T47D (cell line): ENCODE measurements around the gene ALAS1.

ENCODE experiments used
- DNase-seq, 2 experiments: peaks; one replicate each; pipeline versions ENCODE4 v3.0.0 to v3.0.0-alpha.2; 2011 to 2012; ENCODE audit warnings: low read depth in 1 of 2, low spot score in 1 of 2
- JUND ChIP-seq: IDR thresholded peaks from 2 replicates; pipeline ENCODE4 v1.6.1; 2012; ENCODE audit warnings: low read depth
- in situ Hi-C: cut with HindIII; loops from 2 replicates; pipeline ENCODE4 v1.10.0; 2016; ENCODE audit warnings: low sequenced_read_pairs, low pct_unique_long_range_greater_than_20kb

Gene ALAS1

DNA sequence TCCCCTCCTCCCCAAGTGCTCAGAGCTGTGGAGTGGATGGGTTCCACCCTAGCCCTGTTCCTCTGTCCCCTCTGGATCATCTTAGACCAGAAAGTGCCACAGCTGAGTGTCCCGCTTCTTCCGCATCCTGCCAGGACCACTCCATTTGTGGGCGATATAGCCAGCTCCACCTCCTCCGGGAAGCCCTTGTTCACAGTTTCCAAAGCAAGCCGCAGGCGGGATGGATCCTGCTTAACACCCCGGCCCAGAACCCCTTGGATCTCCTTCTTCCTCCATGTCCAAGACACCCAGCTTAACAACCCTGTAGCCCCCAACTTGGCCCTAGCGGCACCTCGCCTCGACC is 490 bp upstream of the ALAS1 start:
- DNase-seq, result no peak
- in situ Hi-C loops, result no loop called here
- no peak for TF ChIP-seq JUND

DNA sequence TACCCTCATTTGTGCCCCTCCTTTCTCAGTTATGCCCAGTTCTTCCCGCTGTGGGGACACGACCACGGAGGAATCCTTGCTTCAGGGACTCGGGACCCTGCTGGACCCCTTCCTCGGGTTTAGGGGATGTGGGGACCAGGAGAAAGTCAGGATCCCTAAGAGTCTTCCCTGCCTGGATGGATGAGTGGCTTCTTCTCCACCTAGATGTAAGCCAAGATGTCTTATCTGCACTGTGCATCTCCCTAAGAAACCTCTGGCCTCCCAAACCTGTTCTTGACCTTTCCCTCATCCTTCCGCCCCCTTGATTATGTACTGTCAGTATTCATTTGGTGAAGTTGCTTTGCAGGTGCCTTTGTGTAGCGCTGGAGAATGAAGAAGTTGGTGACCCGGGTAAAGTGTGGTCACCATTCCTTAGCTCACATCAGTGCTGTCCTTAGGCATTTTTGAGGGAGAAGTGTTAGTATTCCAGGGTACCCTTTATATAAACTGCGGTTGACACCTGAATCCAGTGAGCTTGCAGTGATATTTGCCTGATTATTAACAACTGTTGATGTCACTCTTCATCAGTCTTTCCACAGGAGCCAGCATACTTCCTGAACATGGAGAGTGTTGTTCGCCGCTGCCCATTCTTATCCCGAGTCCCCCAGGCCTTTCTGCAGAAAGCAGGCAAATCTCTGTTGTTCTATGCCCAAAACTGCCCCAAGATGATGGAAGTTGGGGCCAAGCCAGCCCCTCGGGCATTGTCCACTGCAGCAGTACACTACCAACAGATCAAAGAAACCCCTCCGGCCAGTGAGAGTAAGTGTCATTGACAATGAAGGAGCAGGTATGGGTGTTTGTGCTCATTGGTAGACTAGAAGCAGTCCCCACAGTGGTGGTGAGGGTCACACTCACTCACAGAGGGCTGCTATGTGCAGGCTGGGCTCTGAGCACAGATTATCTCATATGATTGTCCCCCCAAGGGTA is 966 bp downstream of the ALAS1 start:
- in situ Hi-C loops, result no loop called here
- TF ChIP-seq JUND, result no peak
- DNase-seq, result no peak

DNA sequence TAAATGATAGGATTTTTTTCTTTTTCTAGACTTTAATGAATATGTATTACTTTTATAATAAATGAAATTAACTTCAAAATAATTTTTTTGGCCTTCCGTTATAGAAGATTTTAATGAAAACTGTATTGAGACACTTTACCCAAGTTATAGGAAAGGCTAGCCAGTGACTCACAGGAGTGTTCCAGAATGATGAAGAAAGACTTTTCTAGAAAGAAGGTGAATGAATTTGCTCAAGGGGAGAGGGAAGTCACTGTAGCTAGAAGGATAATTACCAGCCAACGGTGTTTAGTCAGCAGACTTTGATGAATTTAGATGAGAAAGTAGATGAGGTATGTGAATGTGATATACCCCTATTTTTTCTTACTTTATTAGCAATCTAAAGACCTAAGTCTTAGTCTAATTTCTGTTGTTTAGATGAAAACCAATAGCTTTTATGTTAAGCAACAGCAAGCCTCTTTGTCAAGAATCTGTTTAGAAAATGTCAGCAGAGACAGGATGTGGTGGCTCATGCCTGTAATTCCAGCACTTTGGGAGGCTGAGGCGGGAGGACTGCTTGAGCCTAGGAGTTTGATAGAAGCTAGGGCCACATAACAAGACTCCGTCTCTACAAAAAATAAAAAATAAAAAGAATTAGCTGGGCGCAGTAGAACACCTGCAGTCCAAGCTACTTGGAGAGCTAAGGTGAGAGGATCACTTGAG is 3.2 kb downstream of the ALAS1 start:
- TF ChIP-seq JUND, result no peak
- in situ Hi-C loops, result no loop called here
- DNase-seq, result no peak

DNA sequence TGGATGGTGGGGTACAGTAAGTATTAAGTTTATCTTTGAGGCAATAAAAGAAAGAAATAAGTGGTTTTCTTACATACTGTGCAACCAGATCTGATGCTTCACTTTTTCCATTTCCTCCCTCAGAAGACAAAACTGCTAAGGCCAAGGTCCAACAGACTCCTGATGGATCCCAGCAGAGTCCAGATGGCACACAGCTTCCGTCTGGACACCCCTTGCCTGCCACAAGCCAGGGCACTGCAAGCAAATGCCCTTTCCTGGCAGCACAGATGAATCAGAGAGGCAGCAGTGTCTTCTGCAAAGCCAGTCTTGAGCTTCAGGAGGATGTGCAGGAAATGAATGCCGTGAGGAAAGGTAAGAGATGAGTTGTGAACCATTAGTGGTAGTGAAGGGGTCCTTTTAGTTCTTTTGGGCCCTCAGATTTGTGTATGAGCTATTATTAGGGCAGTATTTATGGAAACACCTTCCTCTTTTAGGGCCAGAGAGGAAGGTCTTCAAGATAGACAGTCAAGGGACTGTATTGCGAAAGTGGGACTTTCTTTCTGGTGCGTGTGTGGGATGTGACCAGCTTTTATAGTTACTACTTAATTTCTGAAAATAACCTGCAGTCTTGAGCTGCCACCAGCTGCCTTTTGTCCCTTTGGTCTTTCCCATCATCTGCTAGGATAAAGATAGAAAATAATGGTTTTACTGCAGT is 4.6 kb downstream of the ALAS1 start:
- no peak for DNase-seq
- in situ Hi-C loops, result no loop called here
- no peak for TF ChIP-seq JUND

DNA sequence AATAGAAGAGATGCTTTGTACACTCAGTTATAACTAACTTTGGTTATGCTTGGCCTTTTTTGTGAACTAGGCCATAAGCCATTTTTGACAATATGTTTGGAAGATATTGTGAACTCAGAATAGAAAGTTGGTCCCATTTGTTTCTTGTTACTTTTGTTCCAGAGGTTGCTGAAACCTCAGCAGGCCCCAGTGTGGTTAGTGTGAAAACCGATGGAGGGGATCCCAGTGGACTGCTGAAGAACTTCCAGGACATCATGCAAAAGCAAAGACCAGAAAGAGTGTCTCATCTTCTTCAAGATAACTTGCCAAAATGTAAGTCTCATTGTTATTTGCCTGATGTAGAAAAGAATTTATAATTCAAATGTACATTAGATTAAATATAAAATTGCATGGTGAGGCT is 5.7 kb downstream of the ALAS1 start:
- no peak for DNase-seq
- in situ Hi-C loops, result no loop called here
- no peak for TF ChIP-seq JUND

DNA sequence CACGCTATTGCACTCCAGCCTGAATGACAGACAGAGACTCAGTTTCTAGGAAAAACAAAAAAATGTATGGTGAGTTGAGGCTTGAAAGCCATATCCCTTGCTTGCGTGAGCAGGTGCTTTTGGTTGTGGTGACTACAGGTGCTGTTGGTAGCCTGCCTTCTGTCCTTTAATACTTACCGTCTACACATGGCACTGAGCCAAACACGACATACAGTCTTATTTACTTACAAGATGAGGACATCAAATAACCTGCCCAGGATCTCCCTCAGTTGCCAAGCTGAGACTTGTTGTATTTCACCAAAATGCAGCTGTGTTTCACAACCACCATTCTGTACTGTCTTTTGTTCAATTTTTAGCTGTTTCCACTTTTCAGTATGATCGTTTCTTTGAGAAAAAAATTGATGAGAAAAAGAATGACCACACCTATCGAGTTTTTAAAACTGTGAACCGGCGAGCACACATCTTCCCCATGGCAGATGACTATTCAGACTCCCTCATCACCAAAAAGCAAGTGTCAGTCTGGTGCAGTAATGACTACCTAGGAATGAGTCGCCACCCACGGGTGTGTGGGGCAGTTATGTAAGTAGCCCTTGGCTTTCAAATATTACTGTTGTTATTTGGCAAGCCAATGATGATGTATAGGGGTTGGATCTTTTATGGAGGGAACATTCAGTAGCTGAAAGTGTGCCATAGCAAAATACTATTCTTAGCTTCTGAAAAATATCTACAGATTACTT is 6.5 kb downstream of the ALAS1 start:
- peak in 1 of 2 experiments; percentile 69 for DNase-seq

DNA sequence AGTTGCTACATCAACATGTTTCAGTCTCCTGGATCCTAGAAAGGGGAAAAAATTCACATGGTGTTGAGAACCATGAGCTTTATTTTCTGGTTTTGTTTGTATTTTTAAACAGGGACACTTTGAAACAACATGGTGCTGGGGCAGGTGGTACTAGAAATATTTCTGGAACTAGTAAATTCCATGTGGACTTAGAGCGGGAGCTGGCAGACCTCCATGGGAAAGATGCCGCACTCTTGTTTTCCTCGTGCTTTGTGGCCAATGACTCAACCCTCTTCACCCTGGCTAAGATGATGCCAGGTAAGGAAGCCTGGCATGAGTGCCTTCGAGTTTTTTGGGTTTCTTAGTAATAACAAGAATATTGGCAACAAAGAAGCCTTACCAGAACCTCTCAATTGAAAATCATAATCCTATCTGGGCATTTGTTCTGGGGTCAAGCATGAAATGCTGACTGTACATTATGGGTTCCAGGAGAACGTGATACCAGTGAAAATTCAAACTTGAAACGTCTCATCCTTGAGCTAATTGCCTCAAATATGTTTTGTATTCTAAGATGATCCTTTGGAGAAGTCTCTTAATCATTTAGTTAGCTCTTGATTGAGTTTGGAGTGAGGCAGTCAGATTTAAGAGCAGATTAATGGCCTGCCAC is 7.9 kb downstream of the ALAS1 start:
- TF ChIP-seq JUND, result no peak
- no peak for DNase-seq
- in situ Hi-C loops, result no loop called here

More for the DNA sequence above, 6.5 kb downstream of the ALAS1 start:
- in situ Hi-C loops, result no loop called here
- no peak for TF ChIP-seq JUND

DNA sequence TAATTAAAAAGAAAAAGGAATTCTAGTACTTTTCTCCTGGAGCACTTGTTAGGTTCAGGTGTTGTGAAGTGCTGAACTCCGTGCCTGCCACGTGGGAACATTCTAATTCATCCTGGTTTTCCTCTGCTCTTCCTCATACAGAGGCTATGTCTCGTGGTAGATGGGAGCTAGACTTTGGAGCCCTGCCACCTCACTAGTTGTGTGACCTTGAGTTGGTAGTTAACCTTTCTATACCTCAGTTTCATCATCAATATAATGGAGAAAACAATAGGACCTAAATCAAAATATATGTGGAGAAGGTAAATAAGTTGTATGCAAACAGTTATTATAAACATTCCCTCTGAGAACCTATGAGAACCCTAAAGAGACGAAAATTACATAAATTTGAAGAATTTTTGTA is 10.6 kb downstream of the ALAS1 start:
- no peak for DNase-seq
- TF ChIP-seq JUND, result no peak
- in situ Hi-C loops, result no loop called here

DNA sequence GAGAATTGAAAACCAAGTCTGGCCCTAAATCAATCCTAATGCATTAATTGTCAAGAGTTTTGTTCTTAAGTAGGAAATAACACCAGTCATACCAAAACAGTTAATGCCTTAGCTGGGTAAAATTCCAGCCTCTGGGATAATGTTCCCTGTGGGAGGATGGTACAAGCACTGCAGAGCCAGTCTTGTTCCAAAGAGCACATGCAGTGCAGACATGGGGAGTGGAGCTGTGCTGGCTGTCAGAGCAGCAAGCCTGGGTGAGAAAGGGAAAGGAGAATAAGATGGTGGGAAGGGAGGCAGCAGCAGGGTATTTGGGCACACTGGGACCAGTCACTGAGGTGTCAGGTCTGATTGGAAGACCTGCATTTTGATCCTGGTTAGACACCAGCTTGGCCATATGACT is 12.1 kb downstream of the ALAS1 start:
- no peak for DNase-seq
- TF ChIP-seq JUND, result no peak
- in situ Hi-C loops, result no loop called here

DNA sequence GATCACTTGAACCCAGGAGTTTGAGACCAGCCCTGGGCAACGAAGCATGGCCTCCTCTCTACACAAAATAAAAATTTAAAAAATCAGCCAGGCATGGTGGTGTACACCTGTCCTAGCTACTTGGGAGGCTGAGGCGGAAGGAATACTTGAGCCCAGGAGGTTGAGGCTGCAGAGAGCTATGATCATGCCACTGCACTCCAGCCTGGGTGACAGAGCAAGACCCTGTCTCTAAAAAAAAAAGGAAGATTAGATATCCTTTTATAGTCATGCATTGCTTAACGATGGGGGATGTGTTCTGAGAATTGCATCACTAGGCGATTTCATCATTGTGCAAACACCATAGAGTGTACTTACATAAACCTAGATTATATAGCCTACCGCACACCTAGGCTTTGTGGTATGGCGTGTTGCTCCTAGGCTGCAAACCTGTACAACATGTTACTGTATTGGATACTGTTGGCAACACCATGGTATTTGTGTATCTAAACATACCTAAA is 12.6 kb downstream of the ALAS1 start:
- DNase-seq, result peak in 1 of 2 experiments; percentile 89
- in situ Hi-C loops, result no loop called here
- peak; percentile 69 for TF ChIP-seq JUND

DNA sequence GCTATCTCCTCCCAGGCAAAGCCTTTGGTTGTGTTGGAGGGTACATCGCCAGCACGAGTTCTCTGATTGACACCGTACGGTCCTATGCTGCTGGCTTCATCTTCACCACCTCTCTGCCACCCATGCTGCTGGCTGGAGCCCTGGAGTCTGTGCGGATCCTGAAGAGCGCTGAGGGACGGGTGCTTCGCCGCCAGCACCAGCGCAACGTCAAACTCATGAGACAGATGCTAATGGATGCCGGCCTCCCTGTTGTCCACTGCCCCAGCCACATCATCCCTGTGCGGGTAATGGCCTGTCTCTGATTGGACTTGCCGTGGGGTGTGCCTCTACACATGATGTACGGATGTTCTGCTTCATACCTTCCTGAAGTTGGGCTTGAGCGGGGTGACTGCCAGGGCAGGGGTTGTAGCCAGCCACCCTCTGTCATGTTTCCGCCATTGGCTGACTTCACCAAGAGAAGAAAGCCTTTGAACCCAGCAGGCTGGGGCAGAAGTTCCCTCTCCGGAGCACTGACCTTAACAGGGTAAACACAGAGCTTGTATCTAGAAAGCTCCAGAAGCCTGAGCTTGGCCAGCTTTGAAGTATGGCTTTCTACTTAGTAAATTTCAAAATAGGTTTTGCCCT is 13.4 kb downstream of the ALAS1 start:
- DNase-seq, result no peak
- TF ChIP-seq JUND, result no peak
- in situ Hi-C loops, result no loop called here
